ENCODE results near the gene MRPL58. TPM values are rescaled to one million over a fixed set of nuclear protein-coding genes. Genes with fewer than 3 reads are reported as not detected.

Gene MRPL58
- total RNA-seq, 1 donor from 2014 or later: 22.2 TPM

- DNase-seq: no peak
- H3K36me3 Mint-ChIP-seq (ENCODE audit: unreplicated experiment): no peaks in the 10 kb centered on the region
- H3K9me3 Mint-ChIP-seq (ENCODE audit: unreplicated experiment): no peaks in the 10 kb centered on the region
- no peak overlapping the region for H3K4me3 Mint-ChIP-seq (ENCODE audit: unreplicated experiment)
- TF ChIP-seq CTCF (IDR thresholded peaks at IDR 0.05; ENCODE audit: partially characterized antibody, unreplicated experiment): no peak
- peaks cover 8% of the 10 kb centered on the region for H3K4me1 Mint-ChIP-seq (ENCODE audit: low read depth, unreplicated experiment)
- peaks cover 2% of the 10 kb centered on the region for H3K27me3 Mint-ChIP-seq (ENCODE audit: unreplicated experiment)
- no peak overlapping the region for H3K27ac Mint-ChIP-seq (ENCODE audit: unreplicated experiment)
These were observed 52.5 kb downstream of the MRPL58 start for GRCh38 chr17:75064867-75065561.

DNA sequence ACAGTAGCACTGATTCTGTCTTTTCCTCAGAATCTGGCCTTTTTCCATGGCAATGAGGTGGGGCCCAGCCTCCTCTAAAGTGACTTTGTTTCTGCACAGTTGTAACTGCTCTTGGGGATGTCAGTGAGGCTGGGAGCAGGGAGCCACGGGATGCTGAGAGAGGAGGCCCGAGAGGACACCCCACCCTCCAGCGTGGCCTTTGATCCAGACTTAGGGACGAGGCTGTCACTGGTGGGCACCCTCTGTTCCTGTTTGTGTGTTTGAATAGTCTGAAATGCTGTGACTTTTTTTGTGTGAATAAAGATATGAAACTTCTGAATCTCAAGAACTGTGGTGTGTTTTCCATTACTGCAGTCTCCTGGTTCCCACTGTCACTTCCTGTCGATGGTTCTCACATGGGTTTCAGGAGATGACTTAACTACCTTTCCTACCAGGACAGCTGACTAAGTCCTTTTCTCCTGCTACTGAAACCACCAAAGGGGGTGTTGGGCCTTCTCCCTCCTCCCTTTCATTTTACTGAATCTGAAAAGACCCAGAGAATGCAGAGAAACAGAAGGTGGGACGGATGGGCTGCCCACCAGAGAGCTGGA lies 53.2 kb downstream of the MRPL58 start:
- Mint-ChIP-seq H3K4me1 (ENCODE audit: low read depth, unreplicated experiment) (peaks cover 8% of the 10 kb centered on the region), H3K27ac (ENCODE audit: unreplicated experiment) (no peak overlapping the region), H3K36me3 (ENCODE audit: unreplicated experiment) (no peaks in the 10 kb centered on the region), H3K4me3 (ENCODE audit: unreplicated experiment) (no peak overlapping the region), H3K27me3 (ENCODE audit: unreplicated experiment) (peaks cover 2% of the 10 kb centered on the region), H3K9me3 (ENCODE audit: unreplicated experiment) (no peaks in the 10 kb centered on the region)
- DNase-seq: no peak
- no peak for TF ChIP-seq CTCF (IDR thresholded peaks at IDR 0.05; ENCODE audit: partially characterized antibody, unreplicated experiment)

GRCh38 chr17:75067856-75068255 lies 55.4 kb downstream of the MRPL58 start:
- Mint-ChIP-seq H3K4me3 (ENCODE audit: unreplicated experiment) (no peak overlapping the region), H3K9me3 (ENCODE audit: unreplicated experiment) (no peaks in the 10 kb centered on the region), H3K27ac (ENCODE audit: unreplicated experiment) (no peak overlapping the region), H3K36me3 (ENCODE audit: unreplicated experiment) (no peaks in the 10 kb centered on the region), H3K27me3 (ENCODE audit: unreplicated experiment) (peaks cover 3% of the 10 kb centered on the region), H3K4me1 (ENCODE audit: low read depth, unreplicated experiment) (peaks cover 2% of the 10 kb centered on the region)
- no peak for DNase-seq
- no peak for TF ChIP-seq CTCF (IDR thresholded peaks at IDR 0.05; ENCODE audit: partially characterized antibody, unreplicated experiment)

- no peak for TF ChIP-seq CTCF (IDR thresholded peaks at IDR 0.05; ENCODE audit: partially characterized antibody, unreplicated experiment)
- H3K27ac Mint-ChIP-seq (ENCODE audit: unreplicated experiment): no peak overlapping the region
- H3K27me3 Mint-ChIP-seq (ENCODE audit: unreplicated experiment): peaks cover 6% of the 10 kb centered on the region
- H3K36me3 Mint-ChIP-seq (ENCODE audit: unreplicated experiment): no peaks in the 10 kb centered on the region
- DNase-seq: no peak
- H3K9me3 Mint-ChIP-seq (ENCODE audit: unreplicated experiment): no peaks in the 10 kb centered on the region
- peaks cover 2% of the 10 kb centered on the region for H3K4me1 Mint-ChIP-seq (ENCODE audit: low read depth, unreplicated experiment)
- H3K4me3 Mint-ChIP-seq (ENCODE audit: unreplicated experiment): no peak overlapping the region
These were observed 56.3 kb downstream of the MRPL58 start for GRCh38 chr17:75068750-75069149.

DNA sequence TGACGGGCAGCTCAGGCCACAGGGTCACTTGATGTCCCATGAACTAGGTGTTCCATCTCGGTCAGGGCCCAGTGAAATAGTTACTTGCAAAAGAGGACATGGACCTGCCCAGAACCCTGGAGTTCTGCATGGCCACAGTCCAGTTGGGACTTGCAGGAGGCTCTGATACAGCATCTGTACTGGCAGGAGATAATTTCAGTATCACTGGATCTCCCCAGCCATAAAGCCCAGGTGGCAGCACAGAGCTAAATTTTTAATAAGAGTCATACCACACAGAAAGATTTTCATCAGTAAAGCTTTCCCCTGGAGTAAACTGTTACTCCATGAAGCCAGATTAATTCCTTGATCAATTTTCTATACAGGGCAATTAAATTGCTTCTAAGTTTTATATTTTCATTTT lies 57.3 kb downstream of the MRPL58 start:
- no peak for DNase-seq
- Mint-ChIP-seq H3K27ac (ENCODE audit: unreplicated experiment) (no peak overlapping the region), H3K9me3 (ENCODE audit: unreplicated experiment) (no peaks in the 10 kb centered on the region), H3K36me3 (ENCODE audit: unreplicated experiment) (no peaks in the 10 kb centered on the region), H3K27me3 (ENCODE audit: unreplicated experiment) (peaks cover 4% of the 10 kb centered on the region), H3K4me3 (ENCODE audit: unreplicated experiment) (no peak overlapping the region), H3K4me1 (ENCODE audit: low read depth, unreplicated experiment) (no peaks in the 10 kb centered on the region)
- no peak for TF ChIP-seq CTCF (IDR thresholded peaks at IDR 0.05; ENCODE audit: partially characterized antibody, unreplicated experiment)
